HepG2 (cell line): ENCODE data around the gene PLA2R1. TPM values are rescaled to one million over a fixed set of nuclear protein-coding genes. Genes with fewer than 3 reads are reported as not detected.

ENCODE experiments used
- AFF4 ChIP-seq: sonication (generic); formaldehyde crosslinking; IDR thresholded peaks from 2 replicates; pipeline ENCODE4 v1.4.0; 2020; ENCODE audit warnings: missing genetic modification reagents
- ARID4A ChIP-seq: sonication (generic); formaldehyde crosslinking; IDR thresholded peaks from 2 replicates; pipeline ENCODE4 v1.5.0; 2020; ENCODE audit warnings: mild to moderate bottlenecking, missing genetic modification reagents, borderline replicate concordance
- CENPBD1 ChIP-seq: sonication (generic); formaldehyde crosslinking; IDR thresholded peaks from 2 replicates; pipeline ENCODE4 v1.8.0; 2022; ENCODE audit warnings: missing genetic modification reagents, low read depth, mild to moderate bottlenecking, borderline replicate concordance
- NCOA5 ChIP-seq: sonication (generic); formaldehyde crosslinking; IDR thresholded peaks from 2 replicates; pipeline ENCODE4 v1.4.0; 2020; ENCODE audit warnings: missing genetic modification reagents
- PBX2 ChIP-seq: IDR thresholded peaks from 2 replicates; pipeline ENCODE4 v1.6.1; 2016; ENCODE audit warnings: control low read depth
- REXO4 ChIP-seq: sonication (generic); formaldehyde crosslinking; IDR thresholded peaks from 2 replicates; pipeline ENCODE4 v1.8.0; 2022; ENCODE audit warnings: missing genetic modification reagents, mild to moderate bottlenecking, borderline replicate concordance
- RORA ChIP-seq: sonication (generic); formaldehyde crosslinking; IDR thresholded peaks from 2 replicates; pipeline ENCODE4 v1.5.0; 2020; ENCODE audit warnings: mild to moderate bottlenecking, missing genetic modification reagents, moderate library complexity
- ZHX1 ChIP-seq: sonication (generic); formaldehyde crosslinking; IDR thresholded peaks from 2 replicates; pipeline ENCODE4 v1.8.1; 2022; ENCODE audit warnings: low read depth, mild to moderate bottlenecking, missing genetic modification reagents
- ZNF605 ChIP-seq: sonication (generic); formaldehyde crosslinking; IDR thresholded peaks from 2 replicates; pipeline ENCODE4 v1.8.0; 2022; ENCODE audit warnings: mild to moderate bottlenecking, missing genetic modification reagents
- polyA plus RNA-seq, 8 experiments: library from polyadenylated mRNA; depleted of rRNA in 3 of 8; stranded (reverse) in 7 of 8; unstranded in 1 of 8; fragments of >200 nt; fragmentation: Illumina TruSeq in 4 of 8; extraction: Trizol in 4 of 8; gene quantifications; 2 replicates each; pipeline versions ENCODE4 v1.2.1 to v1.2.3, GENCODE V29; 2011 to 2016; ENCODE audit warnings: low read depth in 4 of 8, missing spikeins in 1 of 8, mixed read lengths in 1 of 8; ENCODE audit not compliant: insufficient read depth in 1 of 8
- total RNA-seq, 5 experiments: library from RNA; depleted of rRNA; stranded (reverse); fragments of >200 nt; fragmentation: Illumina TruSeq; extraction: Trizol; gene quantifications; 2 replicates each; pipeline ENCODE4 v1.2.3, GENCODE V29; 2016; ENCODE audit warnings: low read depth in 1 of 5

The PLA2R1 gene
- total and polyA plus RNA-seq, 2 of the 13 experiments (the other 11 are each of a cell fraction or from before 2014, with no cell fraction given) = not detected

GRCh38 chr2:160105366-160105765, 43.0 kb upstream of the PLA2R1 start (continued):
- TF ChIP-seq ARID4A (CRISPR knock-in tag) (no peak), ZHX1 (CRISPR knock-in tag) (no peak), PBX2 (no peak), ZNF605 (no peak), RORA (CRISPR knock-in tag) (no peak), REXO4 (CRISPR knock-in tag) (no peak), AFF4 (no peak), NCOA5 (CRISPR knock-in tag) (no peak), CENPBD1 (CRISPR knock-in tag) (no peak)
- TF ChIP-seq, all 625 proteins: peak for 0
